Measurements from ENCODE around the gene BGLAP. TPM values are rescaled to one million over a fixed set of nuclear protein-coding genes. Genes with fewer than 3 reads are reported as not detected.

Gene BGLAP
- total RNA-seq, 1 experiment from 2014 or later = 2.4 TPM

DNA sequence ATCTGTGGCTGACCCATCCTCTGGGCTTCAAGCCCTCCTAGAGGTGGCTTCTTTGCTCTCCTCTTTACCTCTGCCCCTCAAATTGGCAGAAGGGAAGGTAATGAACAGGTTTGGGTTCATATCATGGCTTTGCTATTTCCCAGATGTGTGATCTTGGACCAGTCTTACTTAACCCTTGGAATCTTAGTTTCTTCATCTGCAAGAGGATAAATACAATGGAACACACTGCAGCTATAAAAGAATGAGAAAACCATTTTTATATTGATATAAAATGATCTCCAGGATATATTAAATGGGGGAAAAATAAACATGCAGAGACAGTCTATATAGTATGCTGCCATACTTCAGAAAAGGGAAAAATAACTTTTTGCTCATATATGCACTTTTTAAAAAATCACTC is 47.9 kb downstream of the BGLAP start:
- no peak overlapping the region for H2BK15ac ChIP-seq (ENCODE audit: low read depth, low read length)
- no peak overlapping the region for H2BK12ac ChIP-seq (ENCODE audit: insufficient read length, low read depth, low read length)
- no peak overlapping the region for H3K18ac ChIP-seq (ENCODE audit: insufficient read length, low read depth, low read length)
- no peak for TF ChIP-seq CTCF (conservative IDR thresholded peaks at IDR 0.05)
- no peak overlapping the region for H2BK5ac ChIP-seq (ENCODE audit: insufficient read length, low read length)
- H3K14ac ChIP-seq (ENCODE audit: insufficient read depth, low read length) = no peak overlapping the region
- no peaks in the 10 kb centered on the region for H4K20me1 ChIP-seq (ENCODE audit: control insufficient read depth, insufficient read depth, insufficient read length)
- no peak overlapping the region for H4K91ac ChIP-seq (ENCODE audit: insufficient read length, low read depth, low read length)
- no peak overlapping the region for H2BK120ac ChIP-seq (ENCODE audit: low read depth, low read length, poor library complexity, severe bottlenecking)
- Mint-ChIP-seq H3K27me3 (ENCODE audit: low read depth) (no peaks in the 10 kb centered on the region), H3K4me1 (peaks cover 6 to 11% of the 10 kb centered on the region in 2 experiments), H3K36me3 (ENCODE audit: insufficient read depth in 1 of 3, low read depth in 3 of 3) (peaks cover 4 to 15% (median 8%) of the 10 kb centered on the region in 3 experiments; a peak in 5 of 7 replicates), H3K27ac (no peak overlapping the region), H3K4me3 (no peak overlapping the region), H3K9me3 (no peaks in the 10 kb centered on the region)
- H3K23me2 ChIP-seq (ENCODE audit: insufficient read length, low read depth, low read length, poor library complexity, severe bottlenecking) = peaks cover 2% of the 10 kb centered on the region
- no peak overlapping the region for H4K5ac ChIP-seq (ENCODE audit: insufficient read length, low read depth, low read length)
- H2AFZ ChIP-seq (ENCODE audit: low read length) = no peak overlapping the region
- no peak overlapping the region for H3K56ac ChIP-seq (ENCODE audit: insufficient read length, low read depth, low read length)
- no peak overlapping the region for H3T11ph ChIP-seq (ENCODE audit: low read length)
- H3K79me1 ChIP-seq (ENCODE audit: insufficient read depth, low read depth, low read length, poor library complexity, severe bottlenecking) = no peaks in the 10 kb centered on the region
- no peak overlapping the region for H3K4me2 ChIP-seq (ENCODE audit: insufficient read depth, insufficient read length, low read length)
- H2BK20ac ChIP-seq (ENCODE audit: low read depth, low read length, poor library complexity, severe bottlenecking) = no peak overlapping the region
- DNase-seq = no peak
- H3K9me3 ChIP-seq (ENCODE audit: control insufficient read depth, low read depth, low read length) = no peaks in the 10 kb centered on the region
- H3K23ac ChIP-seq (ENCODE audit: insufficient read length, low read depth, low read length) = no peak overlapping the region
- no peak overlapping the region for H3K4ac ChIP-seq (ENCODE audit: low read depth, low read length)
- no peak overlapping the region for H3K27ac ChIP-seq (ENCODE audit: insufficient read length, low read depth, low read length)
- no peak overlapping the region for H4K8ac ChIP-seq (replicated peaks; ENCODE audit: insufficient read length, low read depth, low read length)
- H3K9ac ChIP-seq (ENCODE audit: extremely low read depth, insufficient read length, low read length) = no peak overlapping the region
- H3K4me1 ChIP-seq (ENCODE audit: insufficient read depth, low read length) = no peaks in the 10 kb centered on the region; the same call in 1 of the 2 replicates
- H3K27me3 ChIP-seq (ENCODE audit: insufficient read depth, low read length) = no peaks in the 10 kb centered on the region; the same call in 1 of the 2 replicates
- no peaks in the 10 kb centered on the region for H3K79me2 ChIP-seq (ENCODE audit: insufficient read depth, low read length)
- no peak overlapping the region for H2AK5ac ChIP-seq (ENCODE audit: insufficient read length, low read length)

Measured in H9 (cell line).